ENCODE measurements around the gene SUSD3.

DNA sequence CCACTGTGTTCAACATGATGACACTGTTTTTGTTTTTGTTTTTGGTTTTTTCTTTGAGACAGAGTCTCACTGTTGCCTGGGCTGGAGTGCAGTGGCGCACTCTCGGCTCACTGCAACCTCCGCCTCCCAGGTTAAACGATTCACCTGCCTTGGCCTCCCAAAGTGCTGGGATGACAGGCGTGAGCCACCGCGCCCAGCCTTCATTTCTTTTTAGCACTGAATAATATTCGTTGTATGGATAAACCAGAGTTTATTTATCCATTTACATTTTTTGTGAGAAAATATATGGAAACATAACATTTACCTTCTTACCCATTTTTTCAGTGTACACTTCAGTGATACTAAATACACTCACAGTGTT, 41.8 kb downstream of the SUSD3 start:
- TF ChIP-seq, protein P1, sequence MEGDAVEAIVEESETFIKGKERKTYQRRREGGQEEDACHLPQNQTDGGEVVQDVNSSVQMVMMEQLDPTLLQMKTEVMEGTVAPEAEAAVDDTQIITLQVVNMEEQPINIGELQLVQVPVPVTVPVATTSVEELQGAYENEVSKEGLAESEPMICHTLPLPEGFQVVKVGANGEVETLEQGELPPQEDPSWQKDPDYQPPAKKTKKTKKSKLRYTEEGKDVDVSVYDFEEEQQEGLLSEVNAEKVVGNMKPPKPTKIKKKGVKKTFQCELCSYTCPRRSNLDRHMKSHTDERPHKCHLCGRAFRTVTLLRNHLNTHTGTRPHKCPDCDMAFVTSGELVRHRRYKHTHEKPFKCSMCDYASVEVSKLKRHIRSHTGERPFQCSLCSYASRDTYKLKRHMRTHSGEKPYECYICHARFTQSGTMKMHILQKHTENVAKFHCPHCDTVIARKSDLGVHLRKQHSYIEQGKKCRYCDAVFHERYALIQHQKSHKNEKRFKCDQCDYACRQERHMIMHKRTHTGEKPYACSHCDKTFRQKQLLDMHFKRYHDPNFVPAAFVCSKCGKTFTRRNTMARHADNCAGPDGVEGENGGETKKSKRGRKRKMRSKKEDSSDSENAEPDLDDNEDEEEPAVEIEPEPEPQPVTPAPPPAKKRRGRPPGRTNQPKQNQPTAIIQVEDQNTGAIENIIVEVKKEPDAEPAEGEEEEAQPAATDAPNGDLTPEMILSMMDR (IDR thresholded peaks at IDR 0.05), result no peak
- TF ChIP-seq POLR2A (IDR thresholded peaks at IDR 0.05) (no peak), POLR2AphosphoS5 (IDR thresholded peaks at IDR 0.05) (no peak)

Data from breast epithelium (tissue), 3 donors.